ENCODE measurements around the gene FNDC3B. TPM values are rescaled to one million over a fixed set of nuclear protein-coding genes. Genes with fewer than 3 reads are reported as not detected.

FNDC3B gene
- total and polyA plus RNA-seq, 9 of the 15 experiments (the other 6 are each of a cell fraction or from before 2014, with no cell fraction given) = 7.0 to 35.8 (median 16.2) TPM

DNA sequence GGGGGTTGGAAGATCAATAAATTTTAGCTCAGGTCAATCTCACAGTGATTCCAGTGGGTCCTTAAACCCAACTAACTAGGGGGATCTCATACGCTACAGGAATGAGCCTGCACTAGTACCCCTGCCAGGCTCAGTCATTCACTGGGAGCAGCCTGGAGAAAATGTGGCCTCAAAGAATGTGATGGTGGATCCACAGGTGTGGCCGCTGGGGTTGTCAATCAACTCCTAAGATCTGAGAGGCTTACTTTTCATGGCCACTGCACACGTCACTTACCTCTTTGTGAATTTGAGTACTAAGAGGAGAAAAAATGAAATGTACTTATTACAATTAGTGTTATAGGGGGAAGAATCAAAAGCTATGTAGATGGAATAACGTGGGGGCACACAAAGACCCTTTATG, 17.5 kb upstream of the FNDC3B start:
- no peak for FAIRE-seq
- intact Hi-C loops (cut with micrococcal nuclease) = no loop called here
- no TSS peak for BruUV-seq (replicated peaks)
- 47% methylated on average over 4 of the region's 4 CpGs for WGBS (ENCODE audit: insufficient coverage, low coverage, missing lambda C conversion rate)
- H3K27me3 ChIP-seq (ENCODE audit: control insufficient read depth in 2 of 2, insufficient read depth in 2 of 2, low read length in 2 of 2) = no peaks in the 10 kb centered on the region
- ChIA-PET POLR2A (interaction anchor here (1.1 to 2.3 kb wide), 3 partner anchors 14 to 17 kb away, joined by 4 to 7 read pairs (median 4); partner anchors contain the start of gene FNDC3B), CTCF (ENCODE audit: low intra/inter-chr PET ratio) (interaction anchor here (0.6 kb wide), 1 partner anchor 22 kb away, joined by 8 read pairs; no protein-coding TSS in a partner anchor)
- peak; percentile 78 for ATAC-seq
- peak overlapping the region; percentile 12; the same call in 1 of the 2 replicates for H2AFZ ChIP-seq (ENCODE audit: low read depth, low read length)
- no peak overlapping the region for H3K27ac ChIP-seq (ENCODE audit: extremely low read depth, low read depth, low read length)
- H3K9ac ChIP-seq (ENCODE audit: insufficient read depth in 1 of 2, low read depth in 2 of 2, low read length in 2 of 2) = no peak overlapping the region
- H3K79me2 ChIP-seq (ENCODE audit: control insufficient read depth, insufficient read depth, low read length) = no peaks in the 10 kb centered on the region
- no peaks in the 10 kb centered on the region for H4K20me1 ChIP-seq (replicated peaks; ENCODE audit: control insufficient read depth, insufficient read depth, low read length)
- H3K9me1 ChIP-seq (ENCODE audit: control insufficient read depth, insufficient read depth, low read length) = no peaks in the 10 kb centered on the region
- H3K4me2 ChIP-seq (ENCODE audit: insufficient read depth, low read length) = no peak overlapping the region
- no peaks in the 10 kb centered on the region for H3K4me1 ChIP-seq (replicated peaks in 1 of 2; ENCODE audit: control insufficient read depth in 2 of 2, insufficient read depth in 2 of 2, low read length in 2 of 2)
- no peak for DNase-seq (ENCODE audit: extremely low read depth in 1 of 4, low spot score in 3 of 4)
- H3K36me3 ChIP-seq (ENCODE audit: control insufficient read depth, insufficient read depth, low read length) = no peaks in the 10 kb centered on the region
- H3K9me3 ChIP-seq (replicated peaks; ENCODE audit: control insufficient read depth, insufficient read depth, low read depth, low read length) = no peaks in the 10 kb centered on the region
- in situ Hi-C loops (cut with MboI) = no loop called here
- no peak overlapping the region for H3K4me3 ChIP-seq
- TF ChIP-seq L3MBTL2 (IDR thresholded peaks at IDR 0.05) = peak; percentile 64
- TF ChIP-seq, protein P1, sequence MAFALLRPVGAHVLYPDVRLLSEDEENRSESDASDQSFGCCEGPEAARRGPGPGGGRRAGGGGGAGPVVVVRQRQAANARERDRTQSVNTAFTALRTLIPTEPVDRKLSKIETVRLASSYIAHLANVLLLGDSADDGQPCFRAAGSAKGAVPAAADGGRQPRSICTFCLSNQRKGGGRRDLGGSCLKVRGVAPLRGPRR (CRISPR knock-in tag; IDR thresholded peaks at IDR 0.05) = no peak
- TF ChIP-seq, protein P2, sequence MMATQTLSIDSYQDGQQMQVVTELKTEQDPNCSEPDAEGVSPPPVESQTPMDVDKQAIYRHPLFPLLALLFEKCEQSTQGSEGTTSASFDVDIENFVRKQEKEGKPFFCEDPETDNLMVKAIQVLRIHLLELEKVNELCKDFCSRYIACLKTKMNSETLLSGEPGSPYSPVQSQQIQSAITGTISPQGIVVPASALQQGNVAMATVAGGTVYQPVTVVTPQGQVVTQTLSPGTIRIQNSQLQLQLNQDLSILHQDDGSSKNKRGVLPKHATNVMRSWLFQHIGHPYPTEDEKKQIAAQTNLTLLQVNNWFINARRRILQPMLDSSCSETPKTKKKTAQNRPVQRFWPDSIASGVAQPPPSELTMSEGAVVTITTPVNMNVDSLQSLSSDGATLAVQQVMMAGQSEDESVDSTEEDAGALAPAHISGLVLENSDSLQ (IDR thresholded peaks at IDR 0.05) = peak; percentile 90
- no peak for TF ChIP-seq RFX1 (IDR thresholded peaks at IDR 0.05)
- TF ChIP-seq, protein P3, sequence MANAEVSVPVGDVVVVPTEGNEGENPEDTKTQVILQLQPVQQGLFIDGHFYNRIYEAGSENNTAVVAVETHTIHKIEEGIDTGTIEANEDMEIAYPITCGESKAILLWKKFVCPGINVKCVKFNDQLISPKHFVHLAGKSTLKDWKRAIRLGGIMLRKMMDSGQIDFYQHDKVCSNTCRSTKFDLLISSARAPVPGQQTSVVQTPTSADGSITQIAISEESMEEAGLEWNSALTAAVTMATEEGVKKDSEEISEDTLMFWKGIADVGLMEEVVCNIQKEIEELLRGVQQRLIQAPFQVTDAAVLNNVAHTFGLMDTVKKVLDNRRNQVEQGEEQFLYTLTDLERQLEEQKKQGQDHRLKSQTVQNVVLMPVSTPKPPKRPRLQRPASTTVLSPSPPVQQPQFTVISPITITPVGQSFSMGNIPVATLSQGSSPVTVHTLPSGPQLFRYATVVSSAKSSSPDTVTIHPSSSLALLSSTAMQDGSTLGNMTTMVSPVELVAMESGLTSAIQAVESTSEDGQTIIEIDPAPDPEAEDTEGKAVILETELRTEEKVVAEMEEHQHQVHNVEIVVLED (CRISPR knock-in tag; IDR thresholded peaks at IDR 0.05) = no peak
- TF ChIP-seq, protein P4, sequence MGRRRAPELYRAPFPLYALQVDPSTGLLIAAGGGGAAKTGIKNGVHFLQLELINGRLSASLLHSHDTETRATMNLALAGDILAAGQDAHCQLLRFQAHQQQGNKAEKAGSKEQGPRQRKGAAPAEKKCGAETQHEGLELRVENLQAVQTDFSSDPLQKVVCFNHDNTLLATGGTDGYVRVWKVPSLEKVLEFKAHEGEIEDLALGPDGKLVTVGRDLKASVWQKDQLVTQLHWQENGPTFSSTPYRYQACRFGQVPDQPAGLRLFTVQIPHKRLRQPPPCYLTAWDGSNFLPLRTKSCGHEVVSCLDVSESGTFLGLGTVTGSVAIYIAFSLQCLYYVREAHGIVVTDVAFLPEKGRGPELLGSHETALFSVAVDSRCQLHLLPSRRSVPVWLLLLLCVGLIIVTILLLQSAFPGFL (CRISPR knock-in tag; IDR thresholded peaks at IDR 0.05) = no peak
- no peak for TF ChIP-seq ZNF239 (CRISPR knock-in tag; IDR thresholded peaks at IDR 0.05)
- no peak for TF ChIP-seq SETDB1 (IDR thresholded peaks at IDR 0.05; ENCODE audit: low read length)
- no peak for TF ChIP-seq XRCC3 (IDR thresholded peaks at IDR 0.05)
- TF ChIP-seq KDM2B (CRISPR knock-in tag; IDR thresholded peaks at IDR 0.05) = no peak
